Measurements from ENCODE around the gene MYH9.

DNA sequence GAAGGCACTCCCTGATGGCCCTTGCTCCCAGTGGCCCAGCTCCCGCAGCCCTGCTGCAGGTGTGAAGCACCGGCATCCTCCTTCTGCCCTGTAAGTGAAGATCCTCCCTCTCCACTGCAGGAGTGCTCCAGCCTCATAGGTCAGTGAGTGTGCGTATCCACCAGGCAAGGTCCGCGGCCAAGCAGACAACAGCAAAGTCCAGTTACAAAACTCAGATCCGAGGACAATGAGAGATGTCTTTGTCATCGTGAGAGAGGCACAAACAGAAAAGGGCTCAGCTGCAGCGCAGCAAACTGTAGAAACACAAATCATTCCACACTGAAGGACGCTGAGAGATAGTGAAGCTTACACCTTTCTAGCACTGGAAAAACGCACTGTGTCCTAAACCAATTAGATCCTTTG is 46.1 kb downstream of the MYH9 start:
- TF ChIP-seq, protein P1, sequence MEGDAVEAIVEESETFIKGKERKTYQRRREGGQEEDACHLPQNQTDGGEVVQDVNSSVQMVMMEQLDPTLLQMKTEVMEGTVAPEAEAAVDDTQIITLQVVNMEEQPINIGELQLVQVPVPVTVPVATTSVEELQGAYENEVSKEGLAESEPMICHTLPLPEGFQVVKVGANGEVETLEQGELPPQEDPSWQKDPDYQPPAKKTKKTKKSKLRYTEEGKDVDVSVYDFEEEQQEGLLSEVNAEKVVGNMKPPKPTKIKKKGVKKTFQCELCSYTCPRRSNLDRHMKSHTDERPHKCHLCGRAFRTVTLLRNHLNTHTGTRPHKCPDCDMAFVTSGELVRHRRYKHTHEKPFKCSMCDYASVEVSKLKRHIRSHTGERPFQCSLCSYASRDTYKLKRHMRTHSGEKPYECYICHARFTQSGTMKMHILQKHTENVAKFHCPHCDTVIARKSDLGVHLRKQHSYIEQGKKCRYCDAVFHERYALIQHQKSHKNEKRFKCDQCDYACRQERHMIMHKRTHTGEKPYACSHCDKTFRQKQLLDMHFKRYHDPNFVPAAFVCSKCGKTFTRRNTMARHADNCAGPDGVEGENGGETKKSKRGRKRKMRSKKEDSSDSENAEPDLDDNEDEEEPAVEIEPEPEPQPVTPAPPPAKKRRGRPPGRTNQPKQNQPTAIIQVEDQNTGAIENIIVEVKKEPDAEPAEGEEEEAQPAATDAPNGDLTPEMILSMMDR (conservative IDR thresholded peaks at IDR 0.05): no peak
- no peak for TF ChIP-seq EZH2 (IDR thresholded peaks at IDR 0.05; ENCODE audit: low read depth)
